HK-2 (cell line): Measurements from ENCODE around the gene HSPB9.

Experiments used
- DNase-seq: peaks from one replicate; pipeline ENCODE4 v3.0.0-alpha.2; 2018; ENCODE audit not compliant: unreplicated experiment

The HSPB9 gene

GRCh38 chr17:42122371-42123303 is at the start of gene HSPB9:
HSPB9 (plus strand) TSS chr17:42122804; CDS start chr17:42122851, 47 bp downstream.
- DNase-seq, result no peak

- no peak for DNase-seq
Observed at GRCh38 chr17:42075789-42076188, 46.8 kb upstream of the HSPB9 start.

GRCh38 chr17:42076797-42077559 is 45.6 kb upstream of the HSPB9 start:
- no peak for DNase-seq

- no peak for DNase-seq
Observed at GRCh38 chr17:42077755-42078154, 44.8 kb upstream of the HSPB9 start.

- no peak for DNase-seq
Observed at GRCh38 chr17:42078396-42079043, 44.1 kb upstream of the HSPB9 start.

GRCh38 chr17:42079541-42079940 is 43.1 kb upstream of the HSPB9 start:
- no peak for DNase-seq

- DNase-seq, result no peak
Observed at GRCh38 chr17:42081516-42082129, 41.0 kb upstream of the HSPB9 start.

- DNase-seq, result no peak
Observed at GRCh38 chr17:42087042-42087701, 35.4 kb upstream of the HSPB9 start.

- DNase-seq, result no peak
Observed at GRCh38 chr17:42087736-42088705, 34.6 kb upstream of the HSPB9 start.

GRCh38 chr17:42088736-42089135 is 33.9 kb upstream of the HSPB9 start:
- no peak for DNase-seq

- no peak for DNase-seq
Observed at GRCh38 chr17:42090964-42091790, 31.4 kb upstream of the HSPB9 start.

- no peak for DNase-seq
Observed at GRCh38 chr17:42092939-42093338, 29.7 kb upstream of the HSPB9 start.

GRCh38 chr17:42094375-42095069 is 28.1 kb upstream of the HSPB9 start:
- no peak for DNase-seq

GRCh38 chr17:42096360-42097111 is 26.1 kb upstream of the HSPB9 start:
- no peak for DNase-seq

- DNase-seq, result no peak
Observed at GRCh38 chr17:42097691-42098631, 24.6 kb upstream of the HSPB9 start, which contains the start of gene ZNF385C. ZNF385C (minus strand) TSS chr17:42098473; CDS start chr17:42063056, 35,417 bp downstream.

GRCh38 chr17:42098730-42099399 is 23.7 kb upstream of the HSPB9 start:
- DNase-seq, result no peak
